Measurements from ENCODE around the gene IL22. TPM values are rescaled to one million over a fixed set of nuclear protein-coding genes. Genes with fewer than 3 reads are reported as not detected.

The IL22 gene
- total and polyA plus RNA-seq, 2 of the 8 experiments (the other 6 are each of a cell fraction or from before 2014, with no cell fraction given) = not detected

GRCh38 chr12:68247785-68248184 lies 5.6 kb downstream of the IL22 start (continued):
- TF ChIP-seq POU5F1 (IDR thresholded peaks at IDR 0.05; ENCODE audit: low read depth, low read length) (no peak), RAD21 (IDR thresholded peaks at IDR 0.05 in 1 of 2, conservative IDR thresholded peaks at IDR 0.05 in 1 of 2; ENCODE audit: low read depth in 2 of 2, low read length in 2 of 2) (no peak), ZNF274 (IDR thresholded peaks at IDR 0.05; ENCODE audit: borderline replicate concordance, extremely low read depth, low read length) (no peak), BACH1 (IDR thresholded peaks at IDR 0.05; ENCODE audit: low read length) (no peak), KDM1A (IDR thresholded peaks at IDR 0.05; ENCODE audit: borderline replicate concordance, low read length) (no peak), CEBPB (IDR thresholded peaks at IDR 0.05; ENCODE audit: low read depth, low read length) (no peak)
